H7 (cell line): Measurements from ENCODE around the gene STX7. TPM values are rescaled to one million over a fixed set of nuclear protein-coding genes. Genes with fewer than 3 reads are reported as not detected.

ENCODE experiments used
- DNase-seq: peaks from one replicate; pipeline ENCODE4 v3.0.0; 2012
- H3K27me3 ChIP-seq: 2 replicates; pipeline ENCODE4 v1.6.0; 2011; ENCODE audit warnings: mild to moderate bottlenecking, low read length; ENCODE audit not compliant: control insufficient read depth, insufficient read depth
- H3K36me3 ChIP-seq: replicated peaks from 2 replicates; pipeline ENCODE4 v1.5.1; 2011; ENCODE audit warnings: low read length; ENCODE audit not compliant: control insufficient read depth, insufficient read depth
- H3K4me3 ChIP-seq: 2 replicates; pipeline ENCODE4 v1.5.1; 2011; ENCODE audit warnings: low read depth, mild to moderate bottlenecking, control low read depth, low read length, moderate library complexity; ENCODE audit not compliant: insufficient read depth
- total RNA-seq: library from RNA; depleted of rRNA; stranded (reverse); fragments of >200 nt; shearing (Covaris generic); gene quantifications from 2 replicates; pipeline ENCODE4 v1.2.3, GENCODE V29; 2014

Gene STX7
- total RNA-seq, 1 experiment from 2014 or later, result 19.6 TPM

DNA sequence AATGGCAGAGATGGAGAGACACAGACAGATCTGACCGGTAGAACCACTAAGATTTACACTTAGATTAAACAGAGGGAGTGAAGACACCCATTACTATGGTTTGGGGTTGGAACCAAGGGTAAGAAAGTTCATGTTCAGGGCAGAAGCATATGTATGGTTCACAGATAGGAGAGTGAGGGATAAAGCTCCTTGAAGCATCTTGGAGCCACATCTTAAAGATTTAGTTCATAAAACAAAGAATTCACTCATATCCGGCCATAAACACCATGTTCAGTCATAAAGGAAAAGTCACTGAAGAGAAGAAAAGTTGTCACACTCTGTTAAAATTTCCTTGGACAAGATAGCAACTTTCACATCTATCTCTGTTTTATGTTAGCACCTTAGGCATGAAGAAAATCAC lies 18.0 kb downstream of the STX7 start:
- Histone ChIP-seq H3K4me3 (no peak overlapping the region), H3K36me3 (no peaks in the 10 kb centered on the region; the same call in 1 of the 2 replicates), H3K27me3 (no peaks in the 10 kb centered on the region)
- no peak for DNase-seq

DNA sequence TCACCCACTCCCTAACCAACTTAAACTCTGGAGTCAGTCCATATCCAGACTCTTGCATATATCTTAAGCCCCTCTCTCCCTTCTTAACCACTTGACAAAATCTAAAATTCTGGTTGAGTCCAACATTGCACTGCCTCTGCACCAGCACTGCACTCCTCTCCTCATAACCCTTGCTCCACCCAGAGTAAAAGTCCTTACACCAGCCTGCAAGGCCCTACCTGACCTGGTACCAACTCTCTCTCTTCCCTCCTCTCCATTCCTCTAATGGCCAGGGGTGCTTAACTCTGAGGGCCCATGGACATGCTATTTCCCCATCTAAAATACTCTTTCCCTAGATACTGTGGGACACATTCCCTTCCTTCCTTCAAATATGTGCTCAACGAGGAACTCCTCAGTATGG lies 21.0 kb downstream of the STX7 start:
- DNase-seq, result no peak
- H3K27me3 ChIP-seq, result no peaks in the 10 kb centered on the region
- no peak overlapping the region for H3K4me3 ChIP-seq
- no peaks in the 10 kb centered on the region; the same call in 1 of the 2 replicates for H3K36me3 ChIP-seq

DNA sequence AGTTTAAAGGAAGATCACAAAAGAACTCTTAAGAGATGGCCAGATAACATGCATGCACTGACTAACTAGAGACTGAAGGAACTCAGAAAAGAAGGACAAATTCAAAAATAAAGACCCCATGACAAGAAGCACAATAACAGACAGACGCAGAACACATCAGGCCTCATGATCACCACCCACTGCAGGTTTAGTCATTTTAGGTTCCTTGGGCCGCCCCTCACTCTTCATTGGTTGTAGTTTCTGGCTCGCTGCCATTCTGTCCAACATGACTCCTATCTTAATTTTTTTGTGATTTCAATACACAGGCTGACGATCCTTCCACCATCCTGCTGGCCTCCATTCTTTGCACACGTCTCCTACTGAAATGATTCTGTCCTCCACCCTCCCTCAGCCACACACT lies 21.6 kb downstream of the STX7 start:
- Histone ChIP-seq H3K36me3 (no peaks in the 10 kb centered on the region; the same call in 1 of the 2 replicates), H3K4me3 (no peak overlapping the region), H3K27me3 (no peaks in the 10 kb centered on the region)
- no peak for DNase-seq

DNA sequence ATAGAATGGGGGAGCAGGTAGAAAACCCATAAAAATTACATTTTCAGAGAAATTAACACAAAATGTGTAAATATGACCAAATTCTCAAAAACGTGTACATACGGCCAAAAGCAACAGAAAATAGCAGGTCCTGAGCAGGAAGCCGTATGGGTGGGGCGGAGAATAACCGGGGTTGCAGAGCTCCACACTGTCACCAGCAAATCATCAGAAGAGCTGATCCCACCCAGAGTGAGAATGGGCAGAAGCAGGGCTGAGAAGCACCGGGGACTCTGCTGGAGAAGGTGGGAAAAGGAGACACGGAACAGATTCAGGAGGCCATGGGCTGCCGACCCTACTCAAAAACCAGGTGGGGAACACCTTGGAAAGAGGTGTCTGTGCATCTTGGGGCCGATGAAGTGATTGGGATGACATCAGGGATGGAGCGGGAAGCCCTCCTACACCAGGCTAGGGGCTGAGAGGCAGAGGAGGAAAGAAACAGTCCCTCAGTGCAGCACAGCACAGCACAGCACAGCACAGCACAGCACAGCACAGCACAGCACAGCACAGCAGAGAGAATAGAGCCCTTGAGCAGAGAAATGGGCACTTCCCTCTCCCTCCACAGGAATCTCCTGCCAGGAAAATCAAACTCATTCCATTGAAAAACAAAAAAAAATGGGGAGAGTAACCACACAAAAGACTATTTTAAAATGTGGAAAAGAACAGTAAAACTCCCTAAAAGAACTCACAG lies 22.3 kb downstream of the STX7 start:
- H3K4me3 ChIP-seq, result no peak overlapping the region
- H3K27me3 ChIP-seq, result no peaks in the 10 kb centered on the region
- H3K36me3 ChIP-seq, result no peaks in the 10 kb centered on the region; the same call in 1 of the 2 replicates
- DNase-seq, result no peak

DNA sequence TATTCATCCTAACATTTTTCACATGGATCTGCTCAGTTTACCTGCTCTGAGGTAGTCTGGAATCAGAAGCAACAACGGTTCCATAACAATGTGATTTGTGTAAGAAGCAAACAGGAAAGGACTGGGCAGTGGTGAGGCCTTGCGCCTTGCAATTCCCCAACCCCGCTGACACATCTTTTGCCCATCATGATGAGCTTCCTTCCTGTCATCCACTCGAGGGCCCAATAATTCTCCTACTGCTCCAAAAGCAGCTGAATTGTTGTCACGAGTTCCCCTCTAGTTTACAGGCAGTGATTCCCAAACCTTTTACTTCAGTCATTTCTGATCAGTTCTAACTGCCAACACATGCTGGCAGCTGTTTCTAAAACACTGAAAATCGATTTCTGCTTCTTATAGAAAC lies 22.9 kb downstream of the STX7 start:
- no peak overlapping the region for H3K4me3 ChIP-seq
- no peaks in the 10 kb centered on the region; the same call in 1 of the 2 replicates for H3K36me3 ChIP-seq
- no peak for DNase-seq
- H3K27me3 ChIP-seq, result no peaks in the 10 kb centered on the region

DNA sequence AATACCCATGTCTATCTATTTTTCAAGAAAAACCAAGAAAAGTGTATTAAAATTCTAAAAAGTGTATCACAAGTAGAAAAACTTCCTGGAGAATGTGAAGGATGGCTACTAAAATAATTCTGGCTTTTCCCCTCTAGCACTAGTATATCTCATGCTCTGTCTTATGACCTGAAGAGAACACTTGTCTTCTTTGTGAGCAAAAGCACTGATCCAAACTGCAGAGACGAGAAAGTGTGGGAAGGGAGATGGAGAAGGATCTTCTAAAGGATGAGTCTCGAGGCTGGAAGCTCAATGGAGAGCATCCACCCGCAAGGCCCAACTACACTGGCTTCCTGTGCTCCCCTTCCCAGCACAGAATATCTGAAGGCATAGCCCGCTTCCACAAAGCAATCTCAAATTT lies 23.5 kb downstream of the STX7 start:
- H3K4me3 ChIP-seq, result no peak overlapping the region
- no peaks in the 10 kb centered on the region for H3K27me3 ChIP-seq
- no peak for DNase-seq
- no peaks in the 10 kb centered on the region; the same call in 1 of the 2 replicates for H3K36me3 ChIP-seq

DNA sequence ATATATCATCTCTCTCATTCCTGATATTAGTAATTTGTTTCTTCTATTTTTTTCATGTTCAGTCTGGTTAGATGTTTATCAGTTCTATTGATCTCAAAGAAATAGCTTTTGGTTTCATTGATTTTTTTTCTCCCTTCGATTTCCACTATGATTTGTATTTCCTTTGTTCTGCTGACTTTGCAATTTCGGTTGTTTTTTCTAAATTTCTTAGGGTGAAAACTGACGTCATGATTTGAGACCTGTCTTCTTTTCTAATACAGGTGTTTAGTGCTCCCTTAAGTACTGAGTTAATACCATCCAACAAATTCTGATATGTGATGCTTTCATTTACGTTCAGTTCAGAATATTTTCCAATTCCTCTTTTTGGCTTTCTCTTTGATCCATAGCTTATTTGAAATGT lies 25.2 kb downstream of the STX7 start:
- Histone ChIP-seq H3K36me3 (no peaks in the 10 kb centered on the region), H3K4me3 (no peak overlapping the region), H3K27me3 (no peaks in the 10 kb centered on the region)
- DNase-seq, result no peak

DNA sequence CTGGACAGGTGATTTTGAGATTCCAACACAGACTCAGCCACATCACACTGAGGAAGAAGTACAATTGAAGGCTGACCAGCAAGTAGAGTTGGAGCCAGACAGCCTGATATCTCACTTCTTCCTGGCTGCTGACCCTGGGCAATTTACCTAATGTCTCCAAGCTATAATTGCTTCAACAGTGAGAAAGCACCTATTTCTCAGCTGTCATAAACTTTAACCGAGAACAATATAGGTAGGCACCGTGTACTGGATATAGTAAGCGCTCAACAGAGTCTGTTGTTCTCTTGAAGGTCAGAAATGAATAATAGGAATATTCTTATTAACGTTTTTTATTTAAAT lies 28.3 kb downstream of the STX7 start:
- Histone ChIP-seq H3K4me3 (no peak overlapping the region), H3K27me3 (no peaks in the 10 kb centered on the region), H3K36me3 (no peaks in the 10 kb centered on the region)
- no peak for DNase-seq

DNA sequence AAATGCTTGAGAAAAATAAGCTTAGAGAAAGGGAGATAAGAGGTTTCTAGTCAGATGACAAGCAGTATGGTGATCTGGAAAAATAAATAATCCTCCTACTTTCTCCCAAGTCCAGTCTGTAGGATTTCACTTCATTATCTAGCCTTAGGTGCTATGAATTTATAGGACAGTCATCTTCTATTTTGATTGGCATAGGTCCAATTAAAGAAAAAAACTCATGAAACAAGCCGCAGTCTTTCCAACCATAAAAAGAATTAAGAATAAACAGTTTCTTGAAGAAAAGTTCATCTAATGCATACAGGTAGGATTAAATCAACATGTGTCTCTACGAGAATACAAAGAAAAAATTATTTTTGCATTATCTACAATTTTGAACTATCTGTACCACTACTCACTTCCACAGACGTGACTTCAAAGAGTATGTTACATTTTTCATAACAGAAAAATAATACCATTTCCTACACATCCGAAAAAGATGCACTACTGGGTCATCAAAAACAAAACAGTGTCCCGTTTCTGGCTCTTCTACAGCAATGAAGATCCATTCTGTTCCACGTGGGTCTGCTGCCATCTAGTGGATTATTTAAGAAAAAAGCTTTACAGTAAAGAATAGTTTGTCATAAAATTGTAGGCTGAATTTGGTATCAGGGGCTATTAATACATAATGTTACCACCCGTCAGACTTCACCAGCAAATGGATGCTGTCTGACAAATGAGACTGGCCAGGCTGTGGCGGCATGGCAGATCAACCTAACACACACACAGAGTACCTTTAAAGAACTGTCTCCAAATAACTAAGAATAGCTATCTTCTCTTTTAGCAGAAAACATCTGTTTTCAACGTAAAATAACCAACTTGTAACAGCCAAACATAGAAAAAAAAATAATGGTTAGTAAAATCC lies 28.9 kb downstream of the STX7 start:
- Histone ChIP-seq H3K27me3 (no peaks in the 10 kb centered on the region), H3K36me3 (no peaks in the 10 kb centered on the region), H3K4me3 (no peak overlapping the region)
- DNase-seq, result peak; percentile 21

DNA sequence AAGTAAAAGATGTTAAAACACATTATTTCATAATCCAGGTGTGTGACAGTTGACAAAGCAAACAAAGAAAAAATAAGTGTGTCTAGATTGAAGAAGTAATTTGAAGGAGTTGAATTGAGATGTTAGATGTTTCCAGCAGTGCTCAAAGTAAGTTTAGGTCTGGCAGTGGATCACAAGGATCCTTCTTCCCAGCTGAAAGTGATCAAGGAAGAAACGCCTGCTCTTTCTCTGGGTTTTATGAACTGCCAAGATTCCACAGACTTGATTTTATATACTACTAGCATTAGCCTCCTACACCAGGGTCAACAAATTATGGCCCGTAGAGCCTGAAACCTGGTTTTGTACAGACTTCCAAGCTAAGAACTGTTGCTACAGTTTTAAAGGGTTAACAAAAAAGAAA lies 30.3 kb downstream of the STX7 start:
- no peak overlapping the region for H3K4me3 ChIP-seq
- H3K27me3 ChIP-seq, result no peaks in the 10 kb centered on the region
- H3K36me3 ChIP-seq, result no peaks in the 10 kb centered on the region
- no peak for DNase-seq

DNA sequence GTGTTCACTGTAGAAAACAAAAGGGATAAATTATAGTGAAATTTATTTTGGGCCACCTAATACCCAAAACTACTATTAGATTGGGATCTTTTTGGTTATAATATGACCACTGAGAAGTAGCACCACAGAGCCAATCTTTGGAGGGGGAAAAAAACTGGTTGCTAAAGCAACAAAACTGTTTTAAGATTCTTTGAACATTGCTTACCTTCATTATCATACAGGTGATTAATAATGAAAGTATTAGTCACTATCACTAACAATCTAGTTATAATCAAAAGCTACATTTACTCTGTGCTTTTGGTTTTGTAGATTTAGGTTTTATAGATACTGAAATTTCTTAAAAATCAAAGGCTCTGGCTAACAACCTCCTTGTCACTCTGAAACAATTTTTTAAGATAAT lies 31.7 kb downstream of the STX7 start:
- Histone ChIP-seq H3K4me3 (no peak overlapping the region), H3K27me3 (no peaks in the 10 kb centered on the region), H3K36me3 (no peaks in the 10 kb centered on the region)
- no peak for DNase-seq

DNA sequence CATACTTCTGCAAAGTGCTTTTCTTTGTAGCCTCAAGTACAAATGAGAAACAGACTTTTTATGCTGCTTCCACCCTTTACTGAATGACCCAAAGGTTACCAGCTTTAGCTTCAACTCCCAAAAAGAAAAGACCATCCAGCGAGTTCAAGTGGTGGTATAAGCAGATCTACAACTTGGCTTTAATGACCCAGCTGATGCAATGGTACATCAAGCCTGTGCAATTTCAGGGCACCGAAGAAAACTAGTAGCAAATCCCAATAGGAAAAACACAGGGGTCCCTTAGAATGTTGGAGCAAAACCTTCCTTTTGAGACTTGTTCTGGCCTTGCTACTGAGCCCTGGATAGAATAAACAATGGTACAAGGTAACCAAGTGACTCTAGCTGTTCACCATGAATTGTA lies 33.8 kb downstream of the STX7 start:
- no peak overlapping the region for H3K4me3 ChIP-seq
- H3K27me3 ChIP-seq, result no peaks in the 10 kb centered on the region
- H3K36me3 ChIP-seq, result no peaks in the 10 kb centered on the region
- no peak for DNase-seq

DNA sequence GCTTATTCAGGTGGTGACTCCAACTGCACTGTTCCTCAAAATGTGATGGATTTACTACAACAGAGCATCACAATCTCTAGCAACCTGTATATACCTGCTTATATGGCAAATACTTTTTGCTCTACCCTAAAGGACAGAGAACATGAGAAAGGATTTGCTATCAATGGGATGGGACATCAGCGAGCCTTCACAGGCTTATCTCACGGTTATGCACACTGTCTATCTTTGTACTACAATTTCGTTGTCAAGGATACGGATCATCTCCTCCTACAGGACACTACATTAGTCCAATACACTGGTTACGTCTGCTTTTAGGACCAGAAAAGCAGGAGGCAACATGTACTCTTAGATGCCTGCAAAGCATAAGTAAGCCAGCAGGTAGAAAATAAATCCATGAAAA lies 34.2 kb downstream of the STX7 start:
- Histone ChIP-seq H3K27me3 (no peaks in the 10 kb centered on the region), H3K36me3 (no peaks in the 10 kb centered on the region), H3K4me3 (no peak overlapping the region)
- DNase-seq, result no peak

DNA sequence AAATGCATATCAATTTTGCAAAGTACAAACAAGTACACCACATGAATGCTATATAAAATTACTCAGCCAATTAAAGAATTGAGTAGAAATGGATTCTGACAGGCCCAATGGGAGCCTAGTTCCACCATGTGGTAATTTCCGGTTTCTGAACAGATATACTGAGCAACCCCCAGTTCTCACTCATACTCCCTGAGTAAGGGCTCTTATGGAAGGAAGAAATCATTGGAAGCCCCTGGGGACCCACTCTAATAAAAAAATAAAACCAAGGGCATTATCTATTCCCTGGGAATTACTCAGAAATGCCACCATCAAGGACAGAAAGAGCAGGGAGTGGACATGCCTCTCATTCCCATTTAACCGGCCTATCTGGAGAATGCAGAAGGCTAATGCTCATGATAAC lies 34.6 kb downstream of the STX7 start:
- no peak overlapping the region for H3K4me3 ChIP-seq
- H3K36me3 ChIP-seq, result no peaks in the 10 kb centered on the region
- no peak for DNase-seq
- no peaks in the 10 kb centered on the region for H3K27me3 ChIP-seq

DNA sequence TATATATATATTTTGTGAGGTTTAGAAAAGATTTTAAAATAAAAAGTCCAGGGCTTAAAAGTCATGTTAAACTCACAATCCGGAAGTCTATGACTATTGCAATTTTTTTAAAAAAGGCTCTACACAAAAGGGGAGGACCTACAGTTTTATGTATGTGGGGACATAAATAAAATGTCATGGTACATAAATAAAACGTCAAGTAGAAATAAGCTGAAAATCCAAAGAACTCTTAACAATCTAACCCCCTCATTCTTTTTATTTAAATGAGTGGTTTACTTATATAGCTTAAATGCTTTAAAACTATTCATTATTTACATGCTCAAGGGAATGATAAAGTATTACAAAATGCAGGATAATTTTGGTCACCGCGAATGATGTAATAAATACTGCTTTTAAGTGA lies 36.2 kb downstream of the STX7 start:
- no peaks in the 10 kb centered on the region for H3K27me3 ChIP-seq
- no peak for DNase-seq
- no peaks in the 10 kb centered on the region for H3K36me3 ChIP-seq
- H3K4me3 ChIP-seq, result no peak overlapping the region
